HCT116 (cell line): ENCODE measurements around the gene HCLS1. TPM values are rescaled to one million over a fixed set of nuclear protein-coding genes. Genes with fewer than 3 reads are reported as not detected.

Experiments
- ATAC-seq: fragments of 200-7000 bp; cut with Tn5 transposase; 2 replicates; pipeline ENCODE4 v1.9.1; 2020; ENCODE audit warnings: mild to moderate bottlenecking, moderate library complexity
- BruUV-seq: library from RNA; stranded (reverse); fragments of 400-500 nt; replicated peaks from 2 replicates; lab custom pipeline; 2021; lab: Mats Ljungman, UMichigan
- CTCF ChIA-PET: fragments of 300-600 bp; sonication (Branson Sonifier 250); formaldehyde crosslinking; loops from one replicate; lab custom pipeline; 2021; ENCODE audit warnings: antibody characterized with exemption; lab: Charles Lee
- POLR2A ChIA-PET: fragments of 300-600, 350-600 bp; sonication (Branson Sonifier 250); formaldehyde crosslinking; loops from one replicate; lab custom pipeline; 2021; ENCODE audit warnings: antibody characterized with exemption; lab: Charles Lee
- RAD21 ChIA-PET, 2 experiments: fragments of 300-600 bp; sonication (Branson Sonifier 250); formaldehyde crosslinking; loops; one replicate each; lab custom pipeline; 2023; ENCODE audit warnings: low total read pairs in 2 of 2; ENCODE audit not compliant: uncharacterized antibody in 2 of 2, unreplicated experiment in 2 of 2, low non-redundant PET in 1 of 2; lab: Charles Lee
- DNase-seq: peaks from one replicate; pipeline ENCODE4 v3.0.0-alpha.2; 2010; ENCODE audit warnings: low read depth, low spot score
- H2AFZ ChIP-seq: fragments of 200-600 bp; shearing (Covaris generic), sonication (generic); 2 replicates; pipeline ENCODE4 v1.6.1; 2017; ENCODE audit warnings: low read depth, mixed run types, mixed read lengths, antibody characterized with exemption, low read length; ENCODE audit not compliant: poor library complexity, severe bottlenecking
- H3K27ac ChIP-seq: 2 replicates; pipeline ENCODE4 v1.5.1; 2012; ENCODE audit warnings: low read depth, low read length
- H3K27me3 ChIP-seq: fragments of 200-600 bp; sonication (generic); 2 replicates; pipeline ENCODE4 v1.6.1; 2016; ENCODE audit warnings: mixed run types, low read length, mixed read lengths; ENCODE audit not compliant: insufficient read depth
- H3K36me3 ChIP-seq, 2 experiments: fragments of 200-500 bp in 1 of 2; fragments of 200-600 bp in 1 of 2; sonication (Bioruptor generic) in 1 of 2; sonication (generic) in 1 of 2; 2 replicates each; pipeline versions ENCODE4 v1.5.1 to v1.6.1; 2014 to 2016; ENCODE audit warnings: low read length in 2 of 2, inconsistent platforms in 1 of 2, mixed read lengths in 1 of 2, mixed run types in 1 of 2; ENCODE audit not compliant: insufficient read depth in 2 of 2, control insufficient read depth in 1 of 2
- H3K4me1 ChIP-seq, 2 experiments: fragments of 200-600 bp in 1 of 2; sonication (generic) in 1 of 2; 2 replicates each; pipeline versions ENCODE4 v1.5.1 to v1.6.1; 2012 to 2017; ENCODE audit warnings: low read length in 2 of 2, inconsistent platforms in 1 of 2, mild to moderate bottlenecking in 1 of 2, mixed read lengths in 1 of 2, mixed run types in 1 of 2, moderate library complexity in 1 of 2; ENCODE audit not compliant: insufficient read depth in 2 of 2, control insufficient read depth in 1 of 2
- H3K4me2 ChIP-seq: fragments of 200-600 bp; sonication (generic); 2 replicates; pipeline ENCODE4 v1.6.1; 2017; ENCODE audit warnings: mixed run types, low read length, mixed read lengths
- H3K4me3 ChIP-seq, 2 experiments: fragments of 200-600 bp in 1 of 2; sonication (generic) in 1 of 2; replicated peaks in 1 of 2; 2 replicates each; pipeline ENCODE4 v1.5.1; 2011 to 2016; ENCODE audit warnings: low read length in 2 of 2, control low read depth in 1 of 2, low read depth in 1 of 2, mild to moderate bottlenecking in 1 of 2, mixed read lengths in 1 of 2, mixed run types in 1 of 2
- H3K79me2 ChIP-seq: fragments of 200-600 bp; sonication (generic); 2 replicates; pipeline ENCODE4 v1.6.1; 2017; ENCODE audit warnings: mild to moderate bottlenecking, mixed run types, low read length, moderate library complexity, mixed read lengths; ENCODE audit not compliant: insufficient read depth
- H3K9ac ChIP-seq: fragments of 200-600 bp; sonication (generic); 2 replicates; pipeline ENCODE4 v1.6.1; 2016; ENCODE audit warnings: low read length, mixed read lengths
- H3K9me2 ChIP-seq: fragments of 200-600 bp; sonication (generic), shearing (Covaris generic); 2 replicates; pipeline ENCODE4 v1.6.1; 2017; ENCODE audit warnings: mixed run types, mild to moderate bottlenecking, moderate library complexity; ENCODE audit not compliant: insufficient read depth
- H3K9me3 ChIP-seq, 2 experiments: fragments of 200-500 bp in 1 of 2; fragments of 200-600 bp in 1 of 2; sonication (Bioruptor generic) in 1 of 2; sonication (generic) in 1 of 2; 2 replicates each; pipeline ENCODE4 v1.6.1; 2014 to 2017; ENCODE audit warnings: low read length in 2 of 2, mixed read lengths in 2 of 2, inconsistent platforms in 1 of 2, low read depth in 1 of 2, mild to moderate bottlenecking in 1 of 2, mixed run types in 1 of 2, moderate library complexity in 1 of 2; ENCODE audit not compliant: control insufficient read depth in 1 of 2, insufficient read depth in 1 of 2
- H4K20me1 ChIP-seq: fragments of 200-600 bp; sonication (generic), shearing (Covaris generic); 2 replicates; pipeline ENCODE4 v1.6.1; 2017; ENCODE audit warnings: mixed run types, mild to moderate bottlenecking, moderate library complexity; ENCODE audit not compliant: insufficient read depth
- EGR1 ChIP-seq: IDR thresholded peaks from 2 replicates; pipeline ENCODE4 v1.6.1; 2012; ENCODE audit warnings: low read depth
- EZH2 ChIP-seq: fragments of 200-600 bp; sonication (generic); IDR thresholded peaks from 2 replicates; pipeline ENCODE4 v1.6.1; 2017; ENCODE audit warnings: antibody characterized with exemption, mixed run types
- JUND ChIP-seq: IDR thresholded peaks from 2 replicates; pipeline ENCODE4 v1.6.1; 2012
- POLR2AphosphoS5 ChIP-seq: IDR thresholded peaks from 2 replicates; pipeline ENCODE4 v1.6.1; 2011; ENCODE audit warnings: mild to moderate bottlenecking, low read depth, low read length, moderate library complexity
- SRF ChIP-seq: IDR thresholded peaks from 2 replicates; pipeline ENCODE4 v1.6.1; 2012; ENCODE audit warnings: low read depth
- YY1 ChIP-seq: IDR thresholded peaks from 2 replicates; pipeline ENCODE4 v1.6.1; 2011; ENCODE audit warnings: low read length, low read depth, moderate library complexity, mild to moderate bottlenecking; ENCODE audit not compliant: insufficient replicate concordance; ENCODE audit errors: extremely low read depth
- ZNF274 ChIP-seq: fragments of 200-500 bp; sonication (Bioruptor generic); IDR thresholded peaks from 2 replicates; pipeline ENCODE4 v1.6.1; 2014; ENCODE audit warnings: mild to moderate bottlenecking, low read depth, low read length, inconsistent platforms
- intact Hi-C: fragments of 100-400 bp; cut with micrococcal nuclease; formaldehyde crosslinking; loops from 2 replicates; pipeline ENCODE4 v1.10.0; 2022
- total RNA-seq: library from RNA; stranded (reverse); gene quantifications from one replicate; pipeline ENCODE4 v1.2.1, GENCODE V29; 2021; ENCODE audit not compliant: unreplicated experiment
- TF ChIP-seq, protein P1 (sequence below): IDR thresholded peaks from 2 replicates; pipeline ENCODE4 v1.6.1; 2011; ENCODE audit warnings: mild to moderate bottlenecking, low read length, moderate library complexity; ENCODE audit not compliant: insufficient replicate concordance; ENCODE audit errors: extremely low read depth
- TF ChIP-seq, protein P2 (sequence below): IDR thresholded peaks from 2 replicates; pipeline ENCODE4 v1.6.1; 2012; ENCODE audit warnings: low read depth
- TF ChIP-seq, protein P3 (sequence below): IDR thresholded peaks from 2 replicates; pipeline ENCODE4 v1.6.1; 2012

Gene HCLS1
- total RNA-seq, 1 experiment from 2014 or later, result 1.6 TPM

DNA sequence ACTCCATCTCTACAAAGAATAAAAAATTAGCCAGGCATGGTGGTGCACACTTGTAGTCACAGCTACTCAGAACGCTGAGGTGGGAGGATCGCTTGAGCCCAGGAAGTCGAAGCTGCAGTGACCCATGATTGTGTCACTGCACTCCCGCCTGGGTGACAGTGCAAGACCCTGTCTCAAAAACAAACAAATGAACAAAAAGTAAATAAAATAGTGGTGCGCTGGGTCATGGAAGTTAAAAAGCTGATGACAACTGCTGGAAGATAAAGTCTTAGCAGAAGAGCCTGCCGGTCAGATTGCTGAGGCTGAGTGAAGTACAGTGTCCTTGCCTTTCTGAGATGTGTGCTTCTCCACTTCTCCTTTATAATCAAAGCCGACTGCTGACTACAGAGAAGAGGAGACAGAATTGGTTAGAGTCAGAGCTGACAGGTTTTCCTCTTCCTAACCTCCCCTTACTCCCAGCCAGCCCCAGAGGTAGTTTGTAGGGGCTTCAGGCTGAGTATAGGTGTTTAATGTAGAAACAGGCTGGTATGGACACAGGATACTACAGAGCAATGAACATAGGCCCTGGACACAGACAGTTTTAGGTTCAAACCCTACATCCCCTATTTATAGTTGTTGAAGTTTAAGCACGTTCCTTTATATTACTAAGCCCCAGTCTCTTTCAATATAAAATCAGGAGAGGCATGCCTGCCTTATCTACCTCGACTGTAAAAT is 17.9 kb downstream of the HCLS1 start:
- no peaks in the 10 kb centered on the region for H3K9me3 ChIP-seq
- ChIA-PET CTCF (no interaction called here), RAD21 (no interaction called here), POLR2A (no interaction called here)
- ATAC-seq (no peak), DNase-seq (no peak)
- TF ChIP-seq SRF, result no peak
- H3K27ac ChIP-seq, result no peak overlapping the region
- no peak overlapping the region for H2AFZ ChIP-seq
- no peak overlapping the region for H3K4me2 ChIP-seq
- no TSS peak for BruUV-seq
- H3K79me2 ChIP-seq, result no peaks in the 10 kb centered on the region
- H3K4me1 ChIP-seq, result no peaks in the 10 kb centered on the region
- no peak overlapping the region for H3K4me3 ChIP-seq
- no peaks in the 10 kb centered on the region for H3K9me2 ChIP-seq
- no peaks in the 10 kb centered on the region for H4K20me1 ChIP-seq
- intact Hi-C loops, result no loop called here
- H3K27me3 ChIP-seq, result peaks cover 3% of the 10 kb centered on the region; the same call in 1 of the 2 replicates
- no peaks in the 10 kb centered on the region for H3K36me3 ChIP-seq
- H3K9ac ChIP-seq, result no peak overlapping the region

DNA sequence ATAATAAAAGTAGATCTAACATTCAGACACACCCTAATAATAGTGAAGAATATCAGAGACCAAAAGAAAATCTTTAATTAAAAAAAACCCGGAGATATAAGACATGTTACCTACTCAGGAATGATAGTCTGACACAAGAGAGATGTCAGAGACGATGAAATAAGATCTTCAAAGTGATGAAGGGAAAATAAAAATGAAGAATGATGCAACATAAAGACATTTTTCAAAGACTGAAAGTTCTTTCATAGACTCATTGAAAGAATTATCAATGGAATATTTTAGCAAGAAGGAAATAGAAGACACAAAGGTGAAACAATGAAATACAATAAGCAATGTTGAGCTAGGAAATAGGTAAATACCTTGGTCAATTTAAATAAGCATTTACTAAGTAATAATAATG is 19.6 kb downstream of the HCLS1 start:
- BruUV-seq, result no TSS peak
- ChIA-PET POLR2A (no interaction called here), RAD21 (no interaction called here), CTCF (no interaction called here)
- peaks cover 9% of the 10 kb centered on the region for H3K27me3 ChIP-seq
- intact Hi-C loops, result no loop called here
- no peaks in the 10 kb centered on the region for H3K9me2 ChIP-seq
- H3K4me3 ChIP-seq, result no peak overlapping the region
- no peaks in the 10 kb centered on the region for H3K79me2 ChIP-seq
- no peak overlapping the region for H3K9ac ChIP-seq
- H4K20me1 ChIP-seq, result no peaks in the 10 kb centered on the region
- no peaks in the 10 kb centered on the region for H3K9me3 ChIP-seq
- ATAC-seq (no peak), DNase-seq (no peak)
- no peaks in the 10 kb centered on the region for H3K4me1 ChIP-seq
- TF ChIP-seq, protein P1, sequence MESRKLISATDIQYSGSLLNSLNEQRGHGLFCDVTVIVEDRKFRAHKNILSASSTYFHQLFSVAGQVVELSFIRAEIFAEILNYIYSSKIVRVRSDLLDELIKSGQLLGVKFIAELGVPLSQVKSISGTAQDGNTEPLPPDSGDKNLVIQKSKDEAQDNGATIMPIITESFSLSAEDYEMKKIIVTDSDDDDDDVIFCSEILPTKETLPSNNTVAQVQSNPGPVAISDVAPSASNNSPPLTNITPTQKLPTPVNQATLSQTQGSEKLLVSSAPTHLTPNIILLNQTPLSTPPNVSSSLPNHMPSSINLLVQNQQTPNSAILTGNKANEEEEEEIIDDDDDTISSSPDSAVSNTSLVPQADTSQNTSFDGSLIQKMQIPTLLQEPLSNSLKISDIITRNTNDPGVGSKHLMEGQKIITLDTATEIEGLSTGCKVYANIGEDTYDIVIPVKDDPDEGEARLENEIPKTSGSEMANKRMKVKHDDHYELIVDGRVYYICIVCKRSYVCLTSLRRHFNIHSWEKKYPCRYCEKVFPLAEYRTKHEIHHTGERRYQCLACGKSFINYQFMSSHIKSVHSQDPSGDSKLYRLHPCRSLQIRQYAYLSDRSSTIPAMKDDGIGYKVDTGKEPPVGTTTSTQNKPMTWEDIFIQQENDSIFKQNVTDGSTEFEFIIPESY, result no peak
- no peak for TF ChIP-seq SRF
- no peak for TF ChIP-seq EGR1
- TF ChIP-seq ZNF274, result no peak
- TF ChIP-seq EZH2, result no peak
- no peak for TF ChIP-seq JUND
- TF ChIP-seq YY1, result no peak
- TF ChIP-seq, protein P2, sequence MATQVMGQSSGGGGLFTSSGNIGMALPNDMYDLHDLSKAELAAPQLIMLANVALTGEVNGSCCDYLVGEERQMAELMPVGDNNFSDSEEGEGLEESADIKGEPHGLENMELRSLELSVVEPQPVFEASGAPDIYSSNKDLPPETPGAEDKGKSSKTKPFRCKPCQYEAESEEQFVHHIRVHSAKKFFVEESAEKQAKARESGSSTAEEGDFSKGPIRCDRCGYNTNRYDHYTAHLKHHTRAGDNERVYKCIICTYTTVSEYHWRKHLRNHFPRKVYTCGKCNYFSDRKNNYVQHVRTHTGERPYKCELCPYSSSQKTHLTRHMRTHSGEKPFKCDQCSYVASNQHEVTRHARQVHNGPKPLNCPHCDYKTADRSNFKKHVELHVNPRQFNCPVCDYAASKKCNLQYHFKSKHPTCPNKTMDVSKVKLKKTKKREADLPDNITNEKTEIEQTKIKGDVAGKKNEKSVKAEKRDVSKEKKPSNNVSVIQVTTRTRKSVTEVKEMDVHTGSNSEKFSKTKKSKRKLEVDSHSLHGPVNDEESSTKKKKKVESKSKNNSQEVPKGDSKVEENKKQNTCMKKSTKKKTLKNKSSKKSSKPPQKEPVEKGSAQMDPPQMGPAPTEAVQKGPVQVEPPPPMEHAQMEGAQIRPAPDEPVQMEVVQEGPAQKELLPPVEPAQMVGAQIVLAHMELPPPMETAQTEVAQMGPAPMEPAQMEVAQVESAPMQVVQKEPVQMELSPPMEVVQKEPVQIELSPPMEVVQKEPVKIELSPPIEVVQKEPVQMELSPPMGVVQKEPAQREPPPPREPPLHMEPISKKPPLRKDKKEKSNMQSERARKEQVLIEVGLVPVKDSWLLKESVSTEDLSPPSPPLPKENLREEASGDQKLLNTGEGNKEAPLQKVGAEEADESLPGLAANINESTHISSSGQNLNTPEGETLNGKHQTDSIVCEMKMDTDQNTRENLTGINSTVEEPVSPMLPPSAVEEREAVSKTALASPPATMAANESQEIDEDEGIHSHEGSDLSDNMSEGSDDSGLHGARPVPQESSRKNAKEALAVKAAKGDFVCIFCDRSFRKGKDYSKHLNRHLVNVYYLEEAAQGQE, result no peak
- no peak for TF ChIP-seq POLR2AphosphoS5
- TF ChIP-seq, protein P3, sequence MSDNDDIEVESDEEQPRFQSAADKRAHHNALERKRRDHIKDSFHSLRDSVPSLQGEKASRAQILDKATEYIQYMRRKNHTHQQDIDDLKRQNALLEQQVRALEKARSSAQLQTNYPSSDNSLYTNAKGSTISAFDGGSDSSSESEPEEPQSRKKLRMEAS, result no peak
- H3K27ac ChIP-seq, result no peak overlapping the region
- H3K36me3 ChIP-seq, result no peaks in the 10 kb centered on the region
- H2AFZ ChIP-seq, result no peak overlapping the region
- H3K4me2 ChIP-seq, result no peak overlapping the region
